Activated naive CD4-positive, alpha-beta T cell treated with anti-CD3 and anti-CD28 coated beads for 36 hours (primary cell): Measurements from ENCODE around the gene GPC5. TPM values are rescaled to one million over a fixed set of nuclear protein-coding genes. Genes with fewer than 3 reads are reported as not detected.

Source experiments
- CTCF ChIA-PET: fragments of 350-600 bp; sonication (Branson Sonifier 250); formaldehyde crosslinking; loops from one replicate; lab custom pipeline; 2021; ENCODE audit warnings: antibody characterized with exemption; lab: Charles Lee
- DNase-seq: peaks from one replicate; pipeline ENCODE4 v3.0.0-alpha.2; 2020
- H3K27ac Mint-ChIP-seq: one replicate; pipeline ENCODE4 v1.8.0; 2021; ENCODE audit warnings: mild to moderate bottlenecking, mixed read lengths
- H3K27me3 Mint-ChIP-seq: one replicate; pipeline ENCODE4 v1.8.0; 2021; ENCODE audit warnings: low read depth, mixed read lengths
- H3K36me3 Mint-ChIP-seq: one replicate; pipeline ENCODE4 v1.8.0; 2021; ENCODE audit warnings: low read depth, mixed read lengths
- H3K4me1 Mint-ChIP-seq: one replicate; pipeline ENCODE4 v1.8.0; 2021; ENCODE audit warnings: low read depth, mixed read lengths
- H3K4me3 Mint-ChIP-seq: one replicate; pipeline ENCODE4 v1.8.0; 2021; ENCODE audit warnings: mild to moderate bottlenecking, moderate library complexity, mixed read lengths
- H3K9me3 Mint-ChIP-seq: one replicate; pipeline ENCODE4 v1.8.0; 2021; ENCODE audit warnings: mixed read lengths
- intact Hi-C: fragments of 100-400 bp; cut with micrococcal nuclease; formaldehyde crosslinking; loops from one replicate; pipeline ENCODE4 v1.15.1; 2023
- total RNA-seq, 2 experiments: library from RNA; stranded (reverse); gene quantifications; one replicate each; pipeline ENCODE4 v1.2.3, GENCODE V29; 2021

GPC5 gene
- total RNA-seq, 2 experiments from 2014 or later: 0.38 to 0.40 TPM

DNA sequence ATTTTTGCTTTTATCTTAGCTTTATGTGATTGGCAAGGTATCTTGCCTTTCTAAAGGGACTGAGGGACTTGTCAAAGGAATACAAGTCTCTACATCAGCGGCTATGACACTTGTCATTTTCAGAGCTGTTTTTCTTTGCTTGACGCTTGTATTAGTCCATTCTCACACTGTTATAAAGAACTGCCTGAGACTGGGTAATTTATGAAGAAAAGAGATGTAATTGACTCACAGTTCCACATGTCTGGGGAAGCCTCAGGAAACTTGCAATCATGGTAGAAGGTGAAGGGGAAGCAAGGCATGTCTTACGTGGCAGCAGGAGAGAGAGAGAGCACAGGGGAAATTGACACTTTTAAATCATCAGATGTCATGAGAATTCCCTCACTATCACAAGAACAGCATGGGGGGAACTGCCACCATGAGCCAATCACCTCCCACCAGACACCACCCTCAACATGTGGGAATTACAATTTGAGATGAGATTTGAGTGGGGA, 128.2 kb downstream of the GPC5 start:
- H3K4me1 Mint-ChIP-seq: no peaks in the 10 kb centered on the region
- H3K27me3 Mint-ChIP-seq: no peaks in the 10 kb centered on the region
- intact Hi-C loops: no loop called here
- CTCF ChIA-PET: no interaction called here
- H3K36me3 Mint-ChIP-seq: no peaks in the 10 kb centered on the region
- no peaks in the 10 kb centered on the region for H3K9me3 Mint-ChIP-seq
- DNase-seq: no peak
- H3K4me3 Mint-ChIP-seq: no peak overlapping the region
- no peak overlapping the region for H3K27ac Mint-ChIP-seq

DNA sequence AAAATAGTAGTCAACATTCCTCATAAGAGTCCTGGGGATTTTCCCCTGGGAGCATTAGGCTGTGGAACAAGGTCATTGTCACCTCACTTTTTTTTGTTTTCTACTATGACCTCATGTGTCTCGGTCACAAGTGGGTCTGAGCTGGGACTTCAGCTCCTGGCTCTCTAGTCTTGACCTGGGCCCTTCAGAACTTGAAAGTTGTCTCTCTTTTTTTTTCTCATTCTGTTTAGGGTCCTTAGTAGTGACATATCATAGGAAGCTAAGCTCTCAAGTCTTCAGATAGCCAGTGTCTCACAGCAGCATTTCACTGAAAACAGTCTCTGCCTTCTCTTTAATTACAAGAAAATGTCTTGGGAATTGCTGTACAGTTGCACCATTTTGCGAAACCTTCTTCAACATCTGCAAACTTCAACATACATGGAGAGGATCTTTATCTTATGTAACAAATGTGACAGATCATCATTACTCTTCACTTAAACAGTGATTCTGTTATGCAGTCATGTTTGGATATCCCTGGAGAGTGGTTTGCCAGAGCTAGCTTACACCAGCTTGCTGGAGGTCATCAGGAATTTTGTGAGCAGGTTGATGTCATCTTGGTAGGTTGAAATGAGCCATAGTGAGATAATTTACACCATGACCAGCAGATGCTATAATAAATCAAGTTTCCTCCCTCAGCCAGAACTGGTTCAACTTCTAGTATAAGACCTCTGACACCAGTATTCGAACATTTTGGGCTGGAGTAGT, 131.5 kb downstream of the GPC5 start:
- intact Hi-C loops: no loop called here
- no peaks in the 10 kb centered on the region for H3K36me3 Mint-ChIP-seq
- CTCF ChIA-PET: interaction anchor here (1.0 kb wide), 1 partner anchor 18 kb away, joined by 3 read pairs; no protein-coding TSS in a partner anchor
- no peak for DNase-seq
- peaks cover 2% of the 10 kb centered on the region for H3K27me3 Mint-ChIP-seq
- H3K4me1 Mint-ChIP-seq: no peaks in the 10 kb centered on the region
- H3K27ac Mint-ChIP-seq: no peak overlapping the region
- H3K4me3 Mint-ChIP-seq: no peak overlapping the region
- no peaks in the 10 kb centered on the region for H3K9me3 Mint-ChIP-seq

DNA sequence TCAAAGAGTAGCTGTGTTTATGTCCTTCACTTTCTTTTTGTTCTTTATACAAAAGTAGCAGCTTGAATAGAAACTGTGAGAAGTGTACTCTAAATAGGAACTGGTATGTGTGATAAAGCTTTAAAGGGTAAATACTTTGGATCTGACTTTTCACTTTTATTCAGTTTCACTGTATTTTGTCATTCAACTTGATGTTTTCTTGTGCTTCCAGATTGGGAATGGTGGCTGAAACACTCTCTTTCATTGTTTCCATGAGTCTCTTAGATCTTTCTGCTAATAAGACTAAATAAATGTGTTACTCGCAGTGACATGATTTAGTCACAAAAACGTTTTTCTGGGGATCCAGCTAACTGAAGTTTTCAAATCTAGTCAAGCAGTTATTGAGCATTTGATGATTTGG, 133.2 kb downstream of the GPC5 start:
- peaks cover 2% of the 10 kb centered on the region for H3K27me3 Mint-ChIP-seq
- CTCF ChIA-PET: no interaction called here
- no peak for DNase-seq
- no peaks in the 10 kb centered on the region for H3K4me1 Mint-ChIP-seq
- no peak overlapping the region for H3K4me3 Mint-ChIP-seq
- intact Hi-C loops: no loop called here
- no peak overlapping the region for H3K27ac Mint-ChIP-seq
- H3K36me3 Mint-ChIP-seq: no peaks in the 10 kb centered on the region
- H3K9me3 Mint-ChIP-seq: no peaks in the 10 kb centered on the region

DNA sequence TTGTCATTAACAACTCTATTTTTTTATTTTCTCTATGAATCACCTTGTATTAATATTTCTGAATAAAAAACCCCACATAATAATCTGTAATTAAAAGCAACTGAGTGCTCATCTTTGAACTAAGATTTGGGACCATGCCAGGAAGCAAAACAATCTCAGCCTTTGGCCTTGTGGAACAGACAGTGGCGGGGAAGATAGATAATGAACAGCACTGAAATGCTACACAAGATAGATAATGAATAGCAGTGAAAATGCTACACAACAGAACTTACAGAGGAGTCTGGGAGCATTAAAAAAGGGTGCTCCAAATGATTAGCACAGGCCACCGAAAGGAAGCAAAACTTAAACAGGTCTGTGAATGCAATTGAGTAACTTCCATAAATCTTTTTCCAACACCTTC, 134.9 kb downstream of the GPC5 start:
- intact Hi-C loops: no loop called here
- no peak for DNase-seq
- Mint-ChIP-seq H3K36me3 (no peaks in the 10 kb centered on the region), H3K4me3 (no peak overlapping the region), H3K27ac (no peak overlapping the region), H3K27me3 (peaks cover 2% of the 10 kb centered on the region), H3K9me3 (no peaks in the 10 kb centered on the region), H3K4me1 (no peaks in the 10 kb centered on the region)
- CTCF ChIA-PET: no interaction called here

DNA sequence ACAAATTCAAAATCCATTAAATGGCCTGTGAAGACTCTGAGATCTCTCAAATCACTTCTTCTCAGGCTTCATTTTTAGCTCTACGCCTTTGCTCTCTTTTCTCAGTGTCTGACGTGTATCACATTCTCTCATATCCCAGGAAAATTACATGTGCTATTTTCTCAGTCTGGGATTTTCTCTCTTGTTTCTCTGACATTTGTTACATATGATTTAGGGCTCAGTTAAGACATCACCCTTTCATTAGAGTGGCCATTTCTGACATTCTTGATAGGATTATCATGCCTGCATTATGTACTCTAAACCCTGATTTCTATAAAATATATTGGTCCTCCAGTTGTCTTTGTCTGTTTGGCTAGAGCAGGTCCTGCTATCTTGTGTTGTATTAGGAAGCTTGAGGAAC, 136.6 kb downstream of the GPC5 start:
- Mint-ChIP-seq H3K4me1 (no peaks in the 10 kb centered on the region), H3K27ac (no peak overlapping the region), H3K36me3 (no peaks in the 10 kb centered on the region), H3K27me3 (peaks cover 2% of the 10 kb centered on the region), H3K9me3 (no peaks in the 10 kb centered on the region), H3K4me3 (no peak overlapping the region)
- CTCF ChIA-PET: no interaction called here
- intact Hi-C loops: no loop called here
- DNase-seq: no peak

DNA sequence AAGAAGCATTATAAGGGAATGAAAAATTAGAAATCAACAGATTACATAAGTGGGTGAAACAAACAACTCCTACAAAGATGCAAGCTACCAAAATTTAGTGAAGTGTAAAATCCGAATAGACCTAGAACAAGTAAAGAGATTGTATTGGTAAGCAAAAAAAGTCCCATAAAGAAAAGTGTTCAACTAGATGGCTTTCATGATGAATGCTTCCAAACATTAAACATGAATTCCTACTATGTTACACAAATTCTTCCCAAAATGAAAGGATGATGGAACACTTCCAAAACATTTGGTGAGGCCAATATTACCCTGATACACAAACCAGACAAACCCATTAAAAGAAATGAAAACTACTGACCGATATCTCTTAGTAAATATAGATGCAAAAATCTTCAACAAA, 139.0 kb downstream of the GPC5 start:
- Mint-ChIP-seq H3K4me3 (no peak overlapping the region), H3K36me3 (no peaks in the 10 kb centered on the region), H3K27me3 (peaks cover 2% of the 10 kb centered on the region), H3K4me1 (no peaks in the 10 kb centered on the region), H3K27ac (no peak overlapping the region), H3K9me3 (no peaks in the 10 kb centered on the region)
- CTCF ChIA-PET: no interaction called here
- DNase-seq: no peak
- intact Hi-C loops: no loop called here

DNA sequence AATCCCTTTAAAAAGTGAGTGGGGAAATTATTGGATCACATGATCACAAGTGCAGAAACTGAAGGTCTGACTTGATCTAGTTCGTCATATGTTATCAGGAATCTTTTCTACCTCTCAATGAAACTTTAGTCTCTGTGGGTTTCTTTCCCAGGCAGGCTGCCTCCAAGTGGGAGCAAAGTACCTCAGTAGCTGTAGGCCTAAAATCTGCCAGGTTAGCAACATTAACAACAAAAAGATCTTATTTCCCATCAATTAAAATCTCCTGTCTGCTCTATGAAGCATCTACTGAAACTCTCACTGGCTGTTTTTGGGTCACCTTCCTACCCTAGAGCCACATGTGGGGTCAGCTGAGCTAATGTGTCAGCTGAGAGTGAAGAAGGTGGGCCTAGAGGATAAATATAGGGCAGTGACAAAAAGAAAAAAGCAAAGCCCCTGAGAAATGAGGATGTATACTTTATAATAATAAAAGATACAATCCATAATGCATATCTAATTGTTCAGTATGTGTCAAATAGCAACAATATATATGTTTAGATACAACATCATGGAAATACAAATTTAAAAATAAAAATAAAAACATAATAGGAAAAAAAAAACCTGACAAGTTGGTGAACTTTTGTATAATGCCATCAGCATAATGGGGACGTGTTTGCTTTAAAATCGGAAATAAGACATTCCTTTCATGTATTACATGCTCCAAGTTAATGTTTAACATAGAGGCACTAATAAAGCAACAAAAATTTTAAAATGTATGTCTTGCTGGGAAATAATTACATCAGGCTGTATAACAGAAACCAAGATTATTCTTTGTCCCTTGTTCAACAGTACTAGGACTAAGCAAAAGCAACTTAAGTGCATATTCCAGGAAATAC, 141.1 kb downstream of the GPC5 start:
- H3K27ac Mint-ChIP-seq: no peak overlapping the region
- H3K27me3 Mint-ChIP-seq: peaks cover 2% of the 10 kb centered on the region
- H3K4me3 Mint-ChIP-seq: no peak overlapping the region
- no peaks in the 10 kb centered on the region for H3K9me3 Mint-ChIP-seq
- intact Hi-C loops: no loop called here
- no peaks in the 10 kb centered on the region for H3K36me3 Mint-ChIP-seq
- CTCF ChIA-PET: no interaction called here
- H3K4me1 Mint-ChIP-seq: no peaks in the 10 kb centered on the region
- DNase-seq: no peak

DNA sequence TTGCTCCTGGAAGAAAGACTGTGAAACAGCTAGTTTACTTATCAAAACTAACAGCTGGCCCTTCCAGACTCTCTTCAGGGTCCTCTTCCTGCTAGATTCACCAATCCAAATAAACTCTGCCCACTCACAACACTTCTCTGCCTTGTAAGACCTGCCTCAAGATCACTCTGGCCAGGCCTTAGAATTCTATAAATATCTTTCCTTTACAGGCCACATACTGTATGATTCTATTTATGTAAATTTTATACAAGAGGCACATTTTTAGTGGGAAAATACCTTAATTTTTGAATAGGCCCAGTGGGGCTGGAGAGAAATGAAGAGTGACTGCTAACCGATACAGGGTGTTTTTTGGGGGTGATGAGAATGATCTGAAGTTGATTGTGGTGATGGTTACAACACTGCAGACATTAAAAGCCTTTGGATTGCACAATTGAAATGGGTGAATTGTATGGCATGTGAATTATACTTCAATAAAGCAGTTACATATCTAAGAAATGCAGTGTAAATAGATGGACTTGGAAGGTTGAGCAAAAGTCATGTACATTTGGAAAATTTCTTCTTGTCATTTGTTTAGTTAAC, 141.8 kb downstream of the GPC5 start:
- Mint-ChIP-seq H3K9me3 (no peaks in the 10 kb centered on the region), H3K27me3 (no peaks in the 10 kb centered on the region), H3K36me3 (no peaks in the 10 kb centered on the region), H3K27ac (no peak overlapping the region), H3K4me1 (no peaks in the 10 kb centered on the region), H3K4me3 (no peak overlapping the region)
- CTCF ChIA-PET: no interaction called here
- DNase-seq: no peak
- intact Hi-C loops: no loop called here

DNA sequence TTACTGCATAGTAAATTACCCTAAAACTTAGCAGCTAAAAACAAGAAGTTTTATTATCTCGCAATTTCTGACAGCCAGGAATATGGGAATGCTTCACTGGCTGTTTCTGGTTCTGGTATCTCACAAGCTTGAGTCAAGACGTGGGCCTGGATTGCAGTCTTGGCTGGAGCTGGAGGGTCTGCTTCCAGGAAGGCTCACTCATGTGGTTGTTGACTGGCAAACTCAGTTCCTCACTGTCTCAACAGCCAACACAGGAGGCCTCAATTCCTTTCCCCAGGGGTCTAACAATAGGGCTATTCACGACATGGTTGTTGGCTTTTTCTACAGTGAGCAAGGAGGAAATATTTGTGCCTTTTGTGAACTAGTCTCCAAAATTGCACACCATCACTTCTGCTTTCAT, 146.3 kb downstream of the GPC5 start:
- Mint-ChIP-seq H3K9me3 (no peaks in the 10 kb centered on the region), H3K4me3 (no peak overlapping the region), H3K36me3 (no peaks in the 10 kb centered on the region), H3K27me3 (no peaks in the 10 kb centered on the region), H3K4me1 (no peaks in the 10 kb centered on the region), H3K27ac (no peak overlapping the region)
- no peak for DNase-seq
- CTCF ChIA-PET: interaction anchor here (0.7 kb wide), 1 partner anchor 189 kb away, joined by 3 read pairs; no protein-coding TSS in a partner anchor
- intact Hi-C loops: no loop called here

DNA sequence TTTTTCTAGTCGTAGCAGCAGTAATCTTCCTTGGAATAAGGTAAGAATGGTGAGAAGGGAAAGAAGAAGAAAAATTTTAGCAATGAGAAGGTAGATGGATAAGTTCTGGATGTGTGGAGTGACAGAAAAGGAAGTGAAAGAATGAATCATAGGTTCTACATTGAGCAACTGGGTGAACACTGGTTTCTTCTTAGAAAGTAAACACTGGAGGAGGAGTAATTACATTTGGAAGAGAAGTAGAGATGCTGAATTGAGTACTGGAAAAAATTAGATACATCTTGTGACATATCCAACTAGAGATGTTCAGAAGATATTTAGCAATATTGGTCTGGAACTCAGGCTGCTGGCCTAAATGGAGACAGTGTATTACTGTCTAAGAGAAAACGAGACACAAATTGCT, 148.5 kb downstream of the GPC5 start:
- H3K4me1 Mint-ChIP-seq: no peaks in the 10 kb centered on the region
- H3K27me3 Mint-ChIP-seq: no peaks in the 10 kb centered on the region
- H3K4me3 Mint-ChIP-seq: no peak overlapping the region
- intact Hi-C loops: no loop called here
- no peak overlapping the region for H3K27ac Mint-ChIP-seq
- H3K36me3 Mint-ChIP-seq: no peaks in the 10 kb centered on the region
- no peaks in the 10 kb centered on the region for H3K9me3 Mint-ChIP-seq
- CTCF ChIA-PET: no interaction called here
- DNase-seq: no peak

DNA sequence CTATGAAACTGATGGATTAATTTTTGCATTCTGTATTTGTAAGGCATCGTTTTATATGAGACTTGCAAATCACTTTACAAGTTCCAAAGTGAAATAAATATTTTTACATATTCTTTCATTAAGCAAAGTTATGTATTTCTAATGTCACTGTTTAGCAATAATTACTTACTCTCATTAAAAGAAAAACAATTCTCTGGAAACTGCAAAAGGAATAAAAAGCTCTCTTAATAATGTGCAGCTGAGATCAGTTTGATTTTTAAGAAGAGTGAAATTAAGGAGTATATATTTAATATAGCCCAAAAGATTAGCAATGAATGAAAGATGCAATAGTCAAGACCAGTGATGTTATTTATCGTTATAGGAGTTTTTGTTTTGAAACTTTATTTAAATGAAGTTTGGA, 155.2 kb downstream of the GPC5 start:
- no peaks in the 10 kb centered on the region for H3K4me1 Mint-ChIP-seq
- no peaks in the 10 kb centered on the region for H3K36me3 Mint-ChIP-seq
- no peak overlapping the region for H3K4me3 Mint-ChIP-seq
- intact Hi-C loops: no loop called here
- CTCF ChIA-PET: no interaction called here
- peaks cover 5% of the 10 kb centered on the region for H3K9me3 Mint-ChIP-seq
- no peak overlapping the region for H3K27ac Mint-ChIP-seq
- DNase-seq: no peak
- H3K27me3 Mint-ChIP-seq: no peaks in the 10 kb centered on the region

DNA sequence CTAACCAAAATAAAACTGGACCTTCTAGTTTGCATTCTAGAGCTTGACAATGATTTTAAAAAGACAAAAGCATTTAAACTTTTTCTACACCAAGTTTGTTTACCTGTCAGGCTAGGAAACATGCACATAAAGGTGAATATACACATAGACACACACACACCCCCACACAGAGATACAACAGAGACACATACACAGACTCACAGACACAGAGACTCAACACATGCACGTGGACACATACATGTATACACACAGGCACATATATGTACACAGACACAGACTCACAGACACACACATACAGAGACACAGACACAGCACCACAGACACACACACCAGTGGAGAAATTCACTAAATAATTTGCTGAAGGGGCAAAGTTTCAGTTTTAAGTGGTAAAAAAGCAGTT, 155.7 kb downstream of the GPC5 start:
- DNase-seq: no peak
- peaks cover 5% of the 10 kb centered on the region for H3K9me3 Mint-ChIP-seq
- no peaks in the 10 kb centered on the region for H3K27me3 Mint-ChIP-seq
- H3K4me3 Mint-ChIP-seq: no peak overlapping the region
- H3K27ac Mint-ChIP-seq: no peak overlapping the region
- no peaks in the 10 kb centered on the region for H3K4me1 Mint-ChIP-seq
- H3K36me3 Mint-ChIP-seq: no peaks in the 10 kb centered on the region
- intact Hi-C loops: no loop called here
- CTCF ChIA-PET: no interaction called here
